Measurements from ENCODE around the gene REC114.
A peak's percentile ranks its signal among the peaks of the same experiment; 100 is the strongest.

The REC114 gene

GRCh38 chr15:73582851-73583379, 140.0 kb downstream of the REC114 start:
- no peak for DNase-seq

GRCh38 chr15:73583544-73583943, 140.6 kb downstream of the REC114 start:
- no peak for DNase-seq

- DNase-seq: no peak
Measured at GRCh38 chr15:73584699-73585420, 141.9 kb downstream of the REC114 start.

- no peak for DNase-seq
Measured at GRCh38 chr15:73585871-73586654, 143.1 kb downstream of the REC114 start.

GRCh38 chr15:73589766-73590165, 146.8 kb downstream of the REC114 start:
- DNase-seq: no peak

GRCh38 chr15:73590263-73590662, 147.3 kb downstream of the REC114 start:
- DNase-seq: no peak

- peak; percentile 9 to 20 for DNase-seq
Measured at GRCh38 chr15:73593304-73594074, 150.5 kb downstream of the REC114 start.

GRCh38 chr15:73594109-73594508, 151.1 kb downstream of the REC114 start:
- DNase-seq: no peak

GRCh38 chr15:73596174-73596573, 153.2 kb downstream of the REC114 start:
- no peak for DNase-seq

- no peak for DNase-seq
Measured at GRCh38 chr15:73597036-73597638, 154.2 kb downstream of the REC114 start.

- DNase-seq: no peak
Measured at GRCh38 chr15:73598530-73599160, 155.7 kb downstream of the REC114 start.

GRCh38 chr15:73599934-73600333, 157.0 kb downstream of the REC114 start:
- no peak for DNase-seq

GRCh38 chr15:73600413-73601335, 157.7 kb downstream of the REC114 start:
- DNase-seq: no peak

- peak in 1 of 2 experiments; percentile 10 for DNase-seq
Measured at GRCh38 chr15:73601451-73602445, 158.8 kb downstream of the REC114 start.

GRCh38 chr15:73602446-73602843, 159.5 kb downstream of the REC114 start:
- DNase-seq: peak; percentile 50 to 51

- DNase-seq: no peak
Measured at GRCh38 chr15:73602992-73603391, 160.0 kb downstream of the REC114 start.

GRCh38 chr15:73604477-73604876, 161.5 kb downstream of the REC114 start:
- no peak for DNase-seq

GRCh38 chr15:73605759-73606436, 162.9 kb downstream of the REC114 start:
- DNase-seq: no peak

- DNase-seq: peak in 1 of 2 experiments; percentile 9
Measured at GRCh38 chr15:73607405-73607804, 164.4 kb downstream of the REC114 start.

All from Kasumi-1 (cell line).